GM18858 (cell line): ENCODE data around the gene NES.
A peak's percentile ranks its signal among the peaks of the same experiment; 100 is the strongest.

Experiments used
- ATAC-seq: cut with Tn5 transposase; IDR thresholded peaks from one replicate; pipeline ENCODE4 v1.9.1; 2021; ENCODE audit not compliant: unreplicated experiment

The NES gene

DNA sequence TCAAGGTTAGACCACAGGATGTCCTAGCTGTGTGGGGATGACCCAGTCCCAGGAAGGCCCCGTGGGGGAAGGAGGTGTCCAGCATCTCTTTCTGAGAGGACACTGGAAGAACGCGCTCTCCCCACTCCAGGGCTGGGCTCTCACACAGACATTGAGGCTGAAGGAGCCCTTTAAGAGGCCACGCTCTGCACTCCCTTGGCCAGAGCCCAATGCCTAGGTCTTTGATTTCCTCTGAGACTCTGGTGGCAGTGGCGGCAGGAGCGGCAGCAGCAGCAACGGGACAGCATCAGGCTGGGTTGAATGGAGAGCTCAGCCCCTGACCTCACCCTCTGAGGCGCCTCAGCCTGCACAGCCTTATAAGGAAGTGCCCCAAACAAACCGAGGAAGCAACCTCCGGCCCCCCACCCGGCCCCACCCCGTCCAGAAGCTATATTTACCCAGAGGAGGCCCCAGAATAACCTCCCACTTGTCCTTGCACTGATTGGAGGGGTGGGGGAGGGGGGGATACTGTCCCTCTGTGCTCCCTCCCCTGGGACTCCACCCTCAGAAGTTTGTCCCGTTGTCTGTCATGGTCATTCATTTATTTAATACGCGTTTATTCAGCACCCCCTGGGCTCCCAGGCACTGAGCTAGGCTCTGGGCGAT lies 12.3 kb downstream of the NES start:
- ATAC-seq, result no peak

DNA sequence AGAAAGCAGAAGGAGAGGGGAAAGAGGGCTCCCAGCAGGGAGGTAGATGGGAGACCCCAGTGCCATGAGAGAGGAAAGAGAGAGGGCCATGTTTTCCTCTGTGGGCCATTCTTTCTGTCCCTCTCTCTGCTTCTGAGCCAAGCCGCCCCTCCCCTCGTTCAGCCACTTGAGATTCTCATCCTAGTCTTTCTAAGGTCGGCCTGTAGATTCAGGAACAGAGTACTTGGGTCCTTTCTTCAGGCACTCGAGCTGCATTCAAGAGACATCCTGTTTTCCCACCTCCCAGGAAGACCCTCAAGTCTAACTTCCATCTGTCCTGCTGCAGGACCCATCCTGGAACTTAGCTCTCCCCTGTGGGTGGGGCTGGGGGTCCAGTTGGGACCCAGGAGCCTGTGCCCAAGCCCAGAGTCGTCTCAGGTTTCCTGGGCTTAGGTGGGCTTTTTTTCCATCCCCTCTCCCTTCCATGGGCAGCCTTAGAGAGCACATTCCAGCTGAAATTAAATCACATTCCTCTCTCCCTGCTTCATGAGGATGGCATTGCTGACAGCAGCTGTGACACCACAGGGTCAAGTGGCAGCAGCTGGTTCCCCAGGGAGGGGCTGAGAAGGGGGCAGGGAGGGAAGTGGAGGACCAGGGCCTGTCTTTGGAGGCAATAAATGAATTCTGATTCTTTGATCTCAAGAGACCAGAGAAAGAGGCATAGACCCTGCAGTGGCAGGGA lies 13.0 kb downstream of the NES start:
- no peak for ATAC-seq

DNA sequence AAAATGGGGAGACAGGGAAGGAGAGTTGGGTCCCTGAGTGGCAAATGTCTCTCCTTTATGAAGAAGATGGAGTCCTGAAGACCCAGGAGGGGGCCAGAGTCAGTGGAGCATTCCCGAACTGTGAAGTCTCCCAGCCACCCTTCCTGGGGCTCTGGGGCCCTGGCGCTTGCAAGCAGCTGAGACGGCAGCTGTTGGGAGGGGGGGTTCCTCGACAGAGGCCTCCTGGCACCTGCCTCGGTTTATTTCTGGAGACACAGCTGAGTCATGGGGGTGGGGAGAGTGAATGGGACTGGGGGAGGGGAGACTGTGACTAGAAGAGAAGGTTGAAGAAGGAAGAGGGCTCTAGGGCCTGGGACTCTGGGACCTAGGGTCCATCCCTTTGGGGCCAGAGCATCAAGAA lies 14.0 kb downstream of the NES start:
- no peak for ATAC-seq

DNA sequence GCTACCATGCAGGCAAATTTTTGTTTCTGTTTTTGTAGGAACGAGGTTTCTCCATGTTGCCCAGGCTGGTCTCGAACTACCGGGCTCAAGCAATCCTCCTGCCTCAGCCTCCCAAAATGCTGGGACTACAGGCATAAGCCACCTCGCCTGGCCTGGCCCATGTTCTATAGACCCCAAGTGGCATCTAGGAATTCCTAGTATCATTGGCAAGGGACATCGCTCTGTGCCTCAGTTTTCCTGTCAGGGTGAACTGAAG lies 14.5 kb downstream of the NES start:
- ATAC-seq, result no peak

DNA sequence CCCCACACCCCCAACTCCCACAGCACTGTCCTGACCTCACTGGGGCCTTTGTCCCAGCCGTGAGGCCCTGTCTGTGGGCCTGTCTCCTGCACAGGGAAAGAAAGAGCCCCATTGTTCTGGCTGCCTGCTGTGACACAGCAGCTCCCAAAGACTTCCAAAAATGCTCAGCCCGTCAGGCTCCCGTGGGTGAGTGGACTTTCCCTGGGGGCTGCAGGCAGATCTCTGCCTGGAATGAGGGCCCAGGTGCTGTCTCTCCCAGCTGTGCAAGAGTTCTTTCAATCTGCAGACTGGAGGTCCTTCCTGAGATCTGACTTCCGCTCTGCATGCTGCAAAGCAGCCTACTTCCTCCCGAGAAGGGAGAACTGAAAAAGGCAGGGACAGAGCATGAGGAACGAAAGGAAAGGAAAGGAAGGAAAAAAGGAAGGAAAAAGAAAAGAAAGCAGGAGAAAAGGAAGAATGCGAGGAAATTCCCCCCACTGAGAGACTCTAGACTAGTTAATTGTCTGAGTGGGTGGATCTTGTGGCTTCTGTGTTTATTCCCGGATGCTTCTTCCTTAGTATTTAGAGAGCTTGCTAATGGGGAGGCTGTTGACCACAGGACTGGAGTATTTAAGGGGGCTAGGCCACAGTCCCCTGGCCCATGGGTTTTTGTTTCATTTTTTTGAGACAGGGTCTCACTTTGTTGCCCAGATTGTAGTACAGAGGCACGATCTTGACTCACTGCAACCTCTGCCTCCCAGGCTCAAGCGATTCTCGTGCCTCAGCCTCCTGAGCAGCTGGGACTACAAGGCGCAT lies 15.0 kb downstream of the NES start:
- no peak for ATAC-seq

DNA sequence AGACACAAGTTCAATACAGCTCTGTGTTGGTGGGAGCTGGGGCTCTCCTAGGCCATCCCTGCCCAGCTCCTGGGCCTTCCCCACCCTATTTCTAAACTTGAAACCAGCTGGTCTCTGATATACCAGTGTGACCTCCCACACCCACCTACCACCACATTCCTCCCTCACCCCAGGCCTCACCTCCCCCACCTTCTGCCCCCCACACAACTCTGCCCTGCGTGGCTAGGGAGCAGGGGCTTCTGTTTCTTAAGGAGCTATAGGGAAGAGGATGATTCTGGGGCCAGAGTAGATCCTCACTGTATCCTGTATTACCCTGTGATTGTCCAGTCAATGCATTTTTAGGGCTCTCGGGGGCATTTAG lies 16.5 kb downstream of the NES start:
- no peak for ATAC-seq

DNA sequence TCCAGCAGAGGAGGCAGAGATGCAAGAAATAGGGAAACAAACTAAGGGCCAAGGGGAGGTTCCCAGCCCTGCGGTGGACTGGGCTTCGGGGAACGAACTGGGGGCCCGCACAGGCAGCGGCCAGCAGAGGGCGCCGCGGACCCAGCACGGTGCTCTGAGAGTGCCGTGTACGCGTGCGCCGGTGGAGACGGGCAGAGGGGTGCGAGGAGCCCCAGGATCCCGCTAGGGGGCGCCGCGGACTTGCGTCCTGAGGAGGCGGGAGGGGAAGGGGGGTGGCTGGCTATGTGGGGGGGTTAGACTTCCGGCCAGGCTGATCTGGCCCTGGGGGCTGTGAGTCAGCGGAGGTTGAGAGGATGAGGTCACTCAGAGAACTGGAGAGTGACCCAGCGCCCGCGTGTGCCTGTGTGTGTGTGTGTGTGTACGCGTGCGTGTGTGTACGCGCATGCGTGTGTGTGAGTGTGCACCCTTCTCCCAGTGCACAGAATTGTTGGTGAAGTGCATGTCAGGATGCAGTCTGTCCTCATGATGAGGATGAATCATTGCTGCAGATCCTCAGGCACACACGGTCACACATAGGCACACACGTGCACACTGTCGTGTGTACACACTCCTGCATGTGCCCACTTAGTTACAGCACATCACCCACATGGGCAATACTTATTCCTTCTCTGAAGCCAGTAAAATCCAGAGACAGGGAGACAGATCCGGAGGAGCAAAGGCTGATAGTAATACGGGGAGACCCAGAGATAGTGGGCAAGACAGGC lies 17.0 kb downstream of the NES start:
- peak; percentile 49 for ATAC-seq

DNA sequence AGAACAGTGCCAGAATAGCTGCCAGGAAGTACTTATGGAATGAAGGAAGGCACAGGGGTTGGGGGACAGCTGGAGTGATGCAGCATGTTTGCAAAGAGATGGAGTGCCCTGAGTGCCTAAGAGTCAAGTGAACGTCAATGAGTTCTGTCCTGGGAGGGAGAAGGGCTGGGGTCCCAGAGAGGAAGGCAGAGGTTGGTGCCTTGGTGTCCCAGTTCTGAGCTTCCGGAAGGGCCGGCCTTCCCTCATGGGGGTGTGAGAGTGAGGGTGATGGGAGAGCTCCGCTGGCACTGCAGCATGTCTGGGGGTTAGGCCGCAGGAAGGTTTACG lies 17.6 kb downstream of the NES start:
- ATAC-seq, result no peak

DNA sequence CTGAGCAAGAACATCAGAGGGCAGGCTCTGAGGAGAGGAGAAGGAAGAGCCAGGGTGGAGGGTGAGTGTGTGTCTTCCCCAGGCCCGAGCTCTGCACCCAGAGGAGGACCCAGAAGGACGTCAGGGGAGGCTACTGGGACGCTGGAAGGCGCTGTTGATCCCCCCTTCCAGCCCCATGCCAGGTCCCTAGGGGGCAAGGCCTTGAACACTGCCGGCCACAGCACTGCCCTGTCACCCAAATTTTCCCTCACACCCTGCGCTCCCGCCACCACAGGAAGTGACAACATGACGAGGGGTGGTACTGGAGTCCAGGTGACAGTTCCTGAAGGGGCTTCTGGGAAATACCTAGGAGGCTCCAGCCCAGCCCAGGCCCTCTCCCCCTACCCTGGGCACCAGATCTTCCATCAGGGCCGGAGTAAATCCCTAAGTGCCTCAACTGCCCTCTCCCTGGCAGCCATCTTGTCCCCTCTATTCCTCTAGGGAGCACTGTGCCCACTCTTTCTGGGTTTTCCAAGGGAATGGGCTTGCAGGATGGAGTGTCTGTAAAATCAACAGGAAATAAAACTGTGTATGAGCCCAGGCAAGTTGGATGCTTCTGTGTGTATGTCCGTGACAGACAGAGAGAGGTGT lies 18.1 kb downstream of the NES start:
- ATAC-seq, result no peak

DNA sequence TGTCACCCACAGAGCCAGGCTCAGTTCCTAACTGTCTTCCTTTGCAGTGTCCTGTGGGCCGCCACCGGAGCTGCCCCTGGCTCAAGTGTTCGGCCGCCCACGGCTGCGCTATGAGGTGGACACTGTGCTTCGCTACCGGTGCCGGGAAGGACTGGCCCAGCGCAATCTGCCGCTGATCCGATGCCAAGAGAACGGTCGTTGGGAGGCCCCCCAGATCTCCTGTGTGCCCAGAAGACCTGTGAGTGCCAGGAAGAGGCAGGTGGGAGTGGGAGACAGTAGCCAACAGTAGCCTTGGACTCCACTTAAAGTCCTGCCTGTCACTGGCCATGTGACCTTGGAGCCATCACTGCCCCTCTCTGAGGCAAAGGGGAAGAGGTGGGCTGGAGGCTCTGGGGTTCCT lies 18.7 kb downstream of the NES start:
- ATAC-seq, result no peak

DNA sequence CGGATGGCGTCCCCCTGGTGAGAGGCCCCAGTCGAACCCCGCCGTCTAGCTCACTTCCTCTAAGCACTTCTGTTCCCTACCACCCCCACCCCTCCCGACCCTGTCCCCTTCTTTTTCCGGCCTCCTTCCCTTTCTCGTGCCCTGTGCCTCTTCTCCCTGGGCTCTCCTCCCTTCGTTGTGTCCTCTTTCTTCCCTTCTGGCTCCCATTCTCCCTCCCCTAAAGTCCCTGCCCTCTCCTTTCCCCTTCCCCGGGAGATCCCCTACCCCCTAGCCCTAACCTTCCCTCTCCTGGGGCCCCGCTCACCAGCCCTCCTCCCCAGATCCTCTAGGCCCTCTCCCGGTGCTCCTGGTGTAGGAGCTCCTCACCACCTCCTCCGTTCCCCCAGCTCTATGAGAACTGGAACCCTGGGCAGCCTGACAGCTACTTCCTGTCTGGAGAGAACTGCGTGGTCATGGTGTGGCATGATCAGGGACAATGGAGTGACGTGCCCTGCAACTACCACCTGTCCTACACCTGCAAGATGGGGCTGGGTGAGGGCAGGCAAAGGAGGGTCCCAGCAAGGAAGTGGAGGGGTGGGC lies 19.4 kb downstream of the NES start:
- no peak for ATAC-seq

DNA sequence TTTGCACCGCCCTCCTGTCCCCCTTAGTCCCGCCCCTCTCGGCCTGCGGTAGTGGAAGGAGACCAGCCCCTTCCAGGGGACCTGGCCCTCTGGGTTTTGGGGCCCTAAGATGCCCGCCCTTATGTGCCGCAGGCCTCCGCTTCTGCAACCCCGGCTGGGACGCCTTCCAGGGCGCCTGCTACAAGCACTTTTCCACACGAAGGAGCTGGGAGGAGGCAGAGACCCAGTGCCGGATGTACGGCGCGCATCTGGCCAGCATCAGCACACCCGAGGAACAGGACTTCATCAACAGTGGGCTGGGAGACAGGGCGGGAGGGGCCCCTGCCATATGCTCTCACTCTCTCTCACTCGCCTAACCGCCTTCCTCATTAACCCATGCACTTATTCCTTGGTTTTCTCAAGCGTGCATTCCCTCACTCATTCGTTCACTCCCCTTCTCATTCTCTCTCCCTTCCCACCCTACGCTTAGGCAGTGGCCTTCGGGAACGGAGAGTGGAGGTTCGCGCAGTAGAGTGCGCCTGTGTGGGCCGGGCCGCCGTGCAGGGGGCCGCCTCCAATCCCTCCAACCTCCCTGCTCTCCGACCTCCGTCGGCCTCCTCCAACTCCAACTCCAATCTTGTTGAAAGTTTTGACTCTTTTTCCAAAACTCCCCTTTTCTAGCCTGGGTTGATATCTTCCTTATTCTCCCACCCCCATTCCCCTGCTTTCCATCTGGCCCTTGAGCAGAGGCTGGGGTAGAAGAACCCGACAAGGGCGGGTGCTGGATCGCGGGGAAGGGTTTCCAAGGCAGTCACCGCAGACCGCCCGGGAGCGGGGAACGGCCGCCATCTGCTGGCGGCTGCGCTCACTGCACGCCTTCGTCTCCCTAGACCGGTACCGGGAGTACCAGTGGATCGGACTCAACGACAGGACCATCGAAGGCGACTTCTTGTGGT lies 20.1 kb downstream of the NES start:
- ATAC-seq, result no peak

DNA sequence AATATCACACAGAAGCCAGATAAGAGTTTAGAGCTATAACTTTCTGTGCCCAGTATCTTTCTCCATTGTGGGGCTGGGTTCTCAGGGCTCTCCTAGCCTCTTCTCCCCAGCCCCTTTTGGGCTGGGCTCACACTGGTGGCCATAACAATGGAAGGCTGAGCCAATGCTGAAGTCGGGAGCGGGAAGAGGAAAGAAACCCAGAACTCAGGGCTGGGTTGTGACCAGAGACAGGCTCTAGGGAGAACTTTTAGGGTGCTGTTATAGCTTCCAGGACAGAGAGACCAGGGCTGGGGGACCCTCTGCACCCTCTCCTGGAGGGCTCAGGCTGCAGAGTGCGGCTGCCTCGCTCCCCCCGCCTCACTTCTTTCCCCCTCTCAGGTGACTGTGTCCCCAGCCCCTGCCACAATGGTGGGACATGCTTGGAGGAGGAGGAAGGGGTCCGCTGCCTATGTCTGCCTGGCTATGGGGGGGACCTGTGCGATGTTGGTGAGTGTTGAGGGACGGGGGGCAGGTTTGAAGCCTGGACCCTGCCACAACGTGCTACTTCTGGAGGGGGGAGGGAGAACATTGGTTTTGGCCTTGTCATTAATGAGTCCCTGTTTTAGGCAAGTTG lies 21.2 kb downstream of the NES start:
- ATAC-seq, result no peak

DNA sequence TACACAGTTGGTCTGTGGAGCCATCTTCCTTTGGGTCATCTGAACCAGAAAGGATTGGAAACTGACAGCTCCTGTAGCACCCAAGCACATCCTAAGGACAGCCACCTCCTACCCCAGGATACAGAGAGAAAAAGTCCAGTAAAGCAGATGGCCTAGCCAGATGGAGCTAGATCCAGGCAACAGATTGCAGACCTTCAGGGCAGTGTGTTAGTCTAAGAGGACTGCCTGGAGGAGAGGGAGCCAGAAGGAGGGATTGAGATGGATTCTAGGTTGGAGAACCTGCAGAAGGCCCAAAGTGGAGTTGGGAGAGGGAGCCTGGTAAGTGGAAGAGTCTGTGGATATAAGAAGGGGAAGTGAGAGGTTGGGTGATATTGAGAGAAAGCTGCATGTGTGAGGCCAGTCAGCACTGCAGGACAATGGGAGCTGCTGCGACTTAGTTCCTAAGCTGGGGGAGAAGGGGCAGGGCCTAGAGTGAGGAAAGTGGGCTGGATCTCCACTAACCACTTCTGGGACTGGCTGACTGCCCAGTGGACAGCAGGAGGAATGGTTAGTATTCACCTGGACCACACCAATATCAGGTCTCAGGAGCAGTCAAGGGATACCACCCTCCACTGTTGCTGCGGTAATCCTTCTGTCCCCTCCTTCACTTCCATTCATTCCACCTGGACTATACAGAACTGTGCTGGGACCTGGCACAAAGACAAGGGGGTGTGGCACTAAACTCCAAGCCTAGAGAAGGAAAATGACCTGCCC lies 21.9 kb downstream of the NES start:
- no peak for ATAC-seq

DNA sequence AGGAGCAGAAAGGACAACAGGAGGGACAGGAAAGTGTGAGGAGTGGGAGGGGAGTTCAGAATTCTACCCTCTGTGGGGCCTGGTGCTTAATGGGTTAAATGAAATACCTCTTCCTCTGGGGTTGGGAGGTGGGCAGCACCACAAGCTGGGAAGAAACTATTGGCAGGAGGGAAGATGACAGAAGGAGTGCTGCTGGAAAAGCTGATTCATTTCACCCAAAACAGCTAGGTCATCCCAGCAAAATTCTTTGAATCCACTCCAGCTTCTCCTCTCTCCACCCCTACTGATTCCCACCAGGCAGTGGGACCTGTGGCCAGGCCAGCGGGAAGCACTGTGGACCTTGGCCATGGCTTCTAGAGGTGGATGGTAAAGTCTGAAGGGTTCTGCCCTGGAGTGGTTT lies 22.5 kb downstream of the NES start:
- ATAC-seq, result no peak

DNA sequence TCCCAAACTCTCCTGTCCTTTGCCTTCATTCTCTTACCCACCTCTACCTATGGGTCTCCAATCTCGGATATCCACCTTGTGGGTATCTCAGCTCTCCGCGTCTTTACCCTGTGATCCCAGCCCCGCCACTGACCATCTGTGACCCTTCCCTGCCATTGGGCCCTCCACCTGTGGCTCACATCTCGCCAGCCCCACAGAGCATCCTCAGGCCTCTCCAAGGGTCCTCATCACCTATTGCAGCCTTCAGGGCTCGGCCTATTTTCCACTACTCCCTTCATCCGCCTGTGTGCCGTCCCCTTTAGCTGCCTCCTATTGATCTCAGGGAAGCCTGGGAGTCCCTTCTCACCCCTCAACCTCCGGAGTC lies 24.2 kb downstream of the NES start:
- no peak for ATAC-seq

DNA sequence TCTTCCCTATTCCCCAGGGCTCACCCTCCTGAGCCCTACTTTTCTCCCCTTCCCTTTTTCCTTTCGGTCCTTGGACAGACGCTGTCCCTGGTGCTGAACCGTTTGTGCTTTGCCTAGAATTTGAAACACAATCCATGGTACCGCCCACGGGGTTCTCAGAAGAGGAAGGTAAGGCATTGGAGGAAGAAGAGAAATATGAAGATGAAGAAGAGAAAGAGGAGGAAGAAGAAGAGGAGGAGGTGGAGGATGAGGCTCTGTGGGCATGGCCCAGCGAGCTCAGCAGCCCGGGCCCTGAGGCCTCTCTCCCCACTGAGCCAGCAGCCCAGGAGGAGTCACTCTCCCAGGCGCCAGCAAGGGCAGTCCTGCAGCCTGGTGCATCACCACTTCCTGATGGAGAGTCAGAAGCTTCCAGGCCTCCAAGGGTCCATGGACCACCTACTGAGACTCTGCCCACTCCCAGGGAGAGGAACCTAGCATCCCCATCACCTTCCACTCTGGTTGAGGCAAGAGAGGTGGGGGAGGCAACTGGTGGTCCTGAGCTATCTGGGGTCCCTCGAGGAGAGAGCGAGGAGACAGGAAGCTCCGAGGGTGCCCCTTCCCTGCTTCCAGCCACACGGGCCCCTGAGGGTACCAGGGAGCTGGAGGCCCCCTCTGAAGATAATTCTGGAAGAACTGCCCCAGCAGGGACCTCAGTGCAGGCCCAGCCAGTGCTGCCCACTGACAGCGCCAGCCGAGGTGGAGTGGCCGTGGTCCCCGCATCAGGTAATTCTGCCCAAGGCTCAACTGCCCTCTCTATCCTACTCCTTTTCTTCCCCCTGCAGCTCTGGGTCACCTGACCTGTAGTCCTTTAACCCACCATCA lies 24.8 kb downstream of the NES start:
- no peak for ATAC-seq

DNA sequence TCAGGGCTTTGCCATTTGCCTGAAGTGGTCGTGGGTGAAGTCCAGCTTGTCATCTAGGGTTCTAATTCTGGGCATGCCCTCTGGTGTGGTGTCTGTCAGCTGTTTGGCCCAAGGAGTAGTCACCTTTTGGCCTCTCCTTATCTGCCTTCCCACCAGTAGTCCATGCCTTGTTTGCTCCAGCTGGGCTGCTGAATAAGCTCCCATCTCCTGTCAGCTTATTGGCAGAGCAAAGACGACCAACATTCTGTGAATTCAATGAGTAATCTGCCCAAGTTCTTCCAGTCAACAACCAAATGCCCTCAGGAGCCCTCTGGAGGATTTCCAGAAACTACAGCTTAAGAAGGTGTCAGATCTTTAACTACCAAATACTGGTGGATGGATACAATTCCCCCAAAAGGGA lies 28.3 kb downstream of the NES start:
- no peak for ATAC-seq
